NCI-H2171 treated with DMSO at 0.1 percent for 48 hours (cell line): ENCODE data around the gene GRIK5.

Experiments
- DNase-seq: peaks from one replicate; lab custom pipeline; 2025; lab: John Stamatoyannopoulos, UW

Gene GRIK5

DNA sequence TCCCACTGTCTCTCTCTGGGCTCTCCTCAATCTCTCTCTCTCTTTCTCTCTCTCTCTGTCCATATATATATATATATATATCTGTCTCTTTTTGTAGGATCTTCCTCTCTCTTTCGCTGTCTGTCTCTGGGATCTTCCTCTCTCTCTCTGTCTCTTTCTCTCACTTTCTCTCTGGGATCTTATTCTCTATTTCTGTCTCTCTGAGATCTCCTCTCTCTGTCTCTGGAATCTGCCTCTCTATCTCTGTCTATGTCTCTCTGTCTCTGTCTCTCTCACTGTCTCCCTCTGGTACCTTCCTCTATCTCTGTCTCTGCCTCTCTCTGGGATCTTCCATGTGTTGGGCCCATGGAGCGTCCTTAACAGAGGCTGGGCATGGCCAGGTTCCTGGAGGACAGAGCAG lies 79.4 kb downstream of the GRIK5 start:
- DNase-seq = no peak

DNA sequence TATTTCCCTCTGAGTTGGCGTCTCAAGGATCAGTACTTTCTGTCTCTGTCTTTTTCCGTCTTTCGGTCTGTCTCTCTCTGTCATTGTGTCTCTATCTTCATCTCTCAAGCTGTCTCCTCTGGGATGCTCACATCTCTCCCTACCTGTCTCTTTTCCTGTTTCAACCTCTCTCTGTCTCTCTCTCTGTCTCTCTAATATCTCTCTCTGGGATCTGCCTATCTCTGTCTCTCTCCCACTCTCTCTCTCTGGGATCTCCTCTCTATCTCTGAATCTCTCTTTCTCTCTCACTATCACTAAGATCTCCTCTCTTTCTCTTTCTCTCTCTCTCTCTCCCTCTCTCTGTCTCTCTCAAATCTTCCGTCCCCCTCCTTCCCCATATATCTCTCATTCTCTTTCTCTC lies 80.0 kb downstream of the GRIK5 start:
- no peak for DNase-seq

- DNase-seq = no peak
Measured at GRCh38 chr19:41988947-41989346, 81.1 kb downstream of the GRIK5 start.

GRCh38 chr19:41987141-41987860 lies 82.7 kb downstream of the GRIK5 start:
- DNase-seq = no peak

DNA sequence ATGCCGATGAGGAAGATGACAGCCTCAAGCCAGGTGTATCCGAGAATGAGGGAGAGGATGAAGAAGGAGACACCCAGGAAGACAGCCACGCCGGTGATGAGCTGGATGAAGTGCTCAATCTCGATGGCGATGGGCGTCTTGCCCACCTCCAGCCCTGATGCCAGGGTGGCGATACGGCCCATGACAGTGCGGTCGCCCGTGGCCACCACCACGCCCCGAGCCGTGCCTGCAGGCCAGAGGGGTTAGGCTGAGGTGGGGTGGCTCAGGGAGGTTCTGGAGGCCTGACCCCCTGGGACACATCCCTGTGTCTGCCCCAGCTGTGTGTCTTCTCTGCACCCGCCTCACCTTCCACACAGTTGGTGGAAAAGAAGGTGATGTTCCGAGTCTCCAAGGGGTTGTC lies 85.0 kb downstream of the GRIK5 start:
- no peak for DNase-seq

- no peak for DNase-seq
Measured at GRCh38 chr19:41981724-41982123, 88.3 kb downstream of the GRIK5 start.

GRCh38 chr19:41978470-41978869 lies 91.5 kb downstream of the GRIK5 start:
- DNase-seq = no peak

- DNase-seq = no peak
Measured at GRCh38 chr19:41977916-41978315, 92.1 kb downstream of the GRIK5 start.

DNA sequence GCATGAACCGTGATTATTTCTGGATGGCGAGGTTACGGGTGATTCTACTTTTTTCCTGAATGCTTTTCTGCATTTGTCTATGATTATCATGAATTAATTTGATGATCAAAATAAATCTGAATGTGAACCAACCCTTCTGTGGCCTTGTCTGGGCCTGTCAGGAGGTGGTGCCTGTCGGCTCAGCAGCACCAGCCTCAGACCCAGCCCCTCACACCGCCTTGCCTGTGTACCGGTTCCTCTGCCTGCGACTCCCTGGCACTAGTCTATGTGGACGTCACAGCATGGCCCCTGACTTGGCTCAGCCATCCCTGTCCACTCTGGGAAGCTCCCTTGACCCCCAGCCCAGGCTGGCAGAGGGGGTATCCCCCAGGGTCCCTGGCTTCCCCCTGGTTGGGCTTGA lies 95.4 kb downstream of the GRIK5 start:
- no peak for DNase-seq

DNA sequence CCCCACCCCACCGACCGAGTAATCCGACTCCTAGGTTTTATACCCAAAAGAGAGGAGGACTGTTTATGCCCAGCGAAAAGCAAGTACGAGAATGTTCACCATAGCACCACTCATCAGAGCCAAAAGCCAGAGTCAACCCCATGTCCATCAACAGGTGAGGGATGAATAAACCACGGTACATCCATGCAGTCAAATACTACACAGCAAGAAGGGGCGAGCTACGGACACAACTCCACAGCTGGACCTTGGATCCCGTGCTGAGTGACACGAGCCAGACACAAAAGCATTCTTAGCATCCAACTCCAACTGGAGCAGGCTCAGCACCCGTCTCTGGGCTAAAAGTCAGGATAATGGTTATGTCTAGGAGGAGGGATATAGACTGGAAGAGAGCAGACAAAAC lies 98.6 kb downstream of the GRIK5 start:
- DNase-seq = no peak

GRCh38 chr19:41969772-41970458 lies 100.1 kb downstream of the GRIK5 start:
- DNase-seq = no peak

DNA sequence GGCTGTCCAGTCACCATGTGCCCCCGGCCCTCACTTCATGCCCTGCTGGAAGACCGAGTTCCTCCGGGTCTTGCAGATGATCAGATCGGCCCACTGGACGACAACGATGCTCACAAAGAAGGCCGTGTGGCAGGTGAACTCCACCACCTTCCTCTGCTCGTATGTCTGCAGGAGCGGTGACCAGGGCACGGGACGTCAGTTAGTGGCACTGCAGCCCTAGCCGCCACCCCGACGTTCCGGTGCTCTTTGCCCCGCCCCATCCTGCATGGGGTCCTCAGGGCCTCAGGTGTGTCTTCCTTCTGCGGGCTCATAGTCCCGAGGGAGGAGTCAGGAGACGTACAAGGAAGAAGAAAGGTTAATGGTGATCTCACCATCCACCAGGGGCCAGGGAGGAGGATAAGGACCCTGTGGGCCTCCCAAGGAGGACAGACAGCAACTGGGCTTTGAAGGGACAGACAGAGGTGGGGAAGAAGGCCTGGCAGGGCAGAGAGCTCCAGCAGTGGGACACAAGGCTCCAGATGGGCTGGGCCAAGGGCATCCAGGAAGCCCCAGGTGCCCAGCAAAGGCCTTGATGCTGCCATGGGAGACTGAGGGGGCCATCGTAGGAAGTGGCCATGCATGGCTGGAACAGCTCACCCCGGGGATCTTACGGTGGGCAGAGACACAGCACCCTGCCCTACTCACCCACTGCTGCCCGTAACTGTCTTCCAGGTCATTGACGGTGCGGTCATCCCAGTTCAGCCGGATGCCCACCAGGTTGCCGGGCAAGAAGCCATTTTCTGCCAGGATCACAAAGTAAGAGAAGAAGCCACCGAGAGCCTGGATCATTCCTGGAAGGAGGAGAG lies 101.0 kb downstream of the GRIK5 start:
- DNase-seq = no peak

DNA sequence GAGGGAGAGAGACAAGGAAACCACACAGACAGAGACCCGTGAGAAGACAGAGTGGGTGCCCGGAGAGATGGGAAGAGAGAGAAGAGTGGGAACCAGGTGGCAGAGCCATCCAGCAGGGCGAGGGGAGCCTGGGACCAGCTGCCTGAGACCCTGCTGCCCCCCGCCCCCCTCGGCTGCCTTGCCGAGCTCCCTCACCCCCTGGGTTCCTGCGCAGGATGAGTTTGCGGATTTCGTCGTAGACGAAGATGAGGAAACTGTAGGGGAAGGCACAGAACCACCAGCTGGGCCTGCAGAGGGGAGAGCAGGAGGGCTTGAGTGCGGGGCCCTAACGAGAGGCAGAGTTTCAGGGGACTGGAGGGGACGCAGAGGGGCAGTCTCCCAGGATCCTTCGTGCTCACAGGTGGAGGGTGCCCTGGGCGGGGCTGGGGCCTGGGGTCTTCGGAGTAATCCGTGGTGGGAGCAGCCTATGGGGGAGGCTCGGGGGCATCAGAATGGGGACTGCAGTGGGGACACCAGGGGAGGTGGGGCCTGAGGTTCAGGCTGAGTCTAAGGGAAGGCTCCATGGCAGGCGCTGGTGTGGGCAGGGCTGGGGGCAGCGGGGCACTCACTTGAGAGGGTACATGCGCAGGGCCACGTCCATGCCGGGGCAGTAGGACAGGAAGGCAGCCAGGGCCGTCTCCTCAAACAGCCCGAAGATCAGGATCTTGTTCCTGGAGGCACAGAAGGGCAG lies 102.8 kb downstream of the GRIK5 start:
- DNase-seq = no peak

- DNase-seq = no peak
Measured at GRCh38 chr19:41965106-41965505, 104.9 kb downstream of the GRIK5 start.

- peak; percentile 73 for DNase-seq
Measured at GRCh38 chr19:41960973-41961372, 109.0 kb downstream of the GRIK5 start.

DNA sequence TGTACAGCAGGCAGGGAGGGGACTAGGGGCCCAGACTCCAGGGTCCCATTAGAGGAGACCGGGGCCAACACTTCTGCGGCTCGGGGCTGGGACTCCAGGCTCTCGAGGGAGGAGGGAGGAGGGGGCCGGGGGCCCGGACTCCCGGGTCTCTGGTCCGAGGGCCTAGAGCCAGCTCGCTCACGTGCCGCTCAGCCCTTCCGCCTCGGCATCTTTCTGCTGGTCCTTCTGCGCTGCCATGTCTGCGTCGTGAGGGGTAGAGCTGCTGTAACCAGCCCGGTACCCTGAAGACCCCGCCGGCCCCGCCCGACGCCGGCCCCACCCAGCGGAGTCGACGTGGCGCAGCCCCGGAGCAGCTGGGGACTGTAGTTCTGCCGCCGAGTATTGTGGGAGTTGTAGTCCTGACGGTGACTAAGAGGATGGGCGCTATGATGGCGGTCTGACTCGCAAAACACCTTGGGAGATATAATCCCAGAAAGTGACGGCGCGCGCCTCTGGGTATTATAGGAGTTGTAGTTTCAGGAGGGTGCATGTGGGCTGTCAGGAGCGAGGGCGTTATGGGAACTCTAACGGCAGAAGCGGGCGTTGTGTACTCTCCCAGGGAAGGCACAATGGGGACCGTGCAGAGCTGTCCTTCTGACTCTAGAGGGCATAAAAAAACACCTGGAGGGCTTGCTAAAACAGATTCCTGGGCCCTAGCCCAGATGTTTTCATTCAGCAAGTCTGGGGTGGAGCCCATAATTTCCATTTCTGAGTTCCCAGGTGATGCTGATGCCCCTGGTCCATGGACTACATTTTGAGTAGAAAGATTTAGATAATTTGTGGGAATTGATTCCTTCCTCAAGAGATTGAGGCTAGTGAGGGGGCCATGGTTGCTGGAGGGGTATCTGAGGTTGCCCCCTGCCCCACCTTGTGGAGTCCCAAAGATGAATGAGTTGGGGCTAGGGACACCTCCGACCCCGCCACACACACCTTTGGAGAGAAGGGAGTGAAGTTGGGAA lies 110.7 kb downstream of the GRIK5 start, which contains the start of gene RABAC1:
Gene RABAC1, minus strand, starts transcription at position 266 of the 998 bp plus-strand sequence. Its CDS starts 29 bp downstream, at position 237.
- DNase-seq = peak; percentile 99

DNA sequence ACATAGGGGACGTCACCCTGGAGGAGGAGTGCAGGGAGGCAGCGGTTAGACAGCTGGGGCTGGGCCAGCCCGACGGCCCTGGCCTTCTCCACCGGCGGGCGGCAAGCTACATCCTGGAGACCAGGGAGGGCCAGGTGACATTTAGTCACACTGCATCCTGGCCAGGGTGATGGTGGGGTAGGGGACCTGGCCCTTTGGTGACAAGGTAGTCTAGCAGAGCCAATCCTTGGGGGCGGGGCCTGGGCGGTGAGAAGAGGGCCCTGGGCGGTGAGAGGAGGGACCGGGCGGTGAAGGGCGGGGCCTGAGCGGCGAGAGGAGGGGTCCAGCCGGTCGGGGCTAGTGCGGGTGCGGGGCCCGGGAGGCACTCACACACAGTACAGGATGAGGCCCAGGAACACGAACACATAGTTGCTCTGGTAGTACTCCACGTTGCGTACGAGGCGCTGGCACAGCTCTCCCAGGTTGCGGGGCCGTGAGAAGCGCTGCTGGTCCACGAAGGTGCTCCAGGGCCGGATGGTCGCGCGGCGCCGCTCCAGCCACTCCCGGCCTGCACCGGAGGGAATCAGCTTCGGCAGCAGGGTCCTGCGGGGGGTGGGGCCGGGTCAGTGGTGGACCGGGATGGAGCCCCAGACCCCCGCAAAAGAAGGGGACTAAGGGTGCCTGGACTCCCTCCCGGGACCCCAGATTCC lies 111.5 kb downstream of the GRIK5 start:
- DNase-seq = peak; percentile 38

- DNase-seq = peak; percentile 69
Measured at GRCh38 chr19:41957838-41958366, 112.1 kb downstream of the GRIK5 start.

DNA sequence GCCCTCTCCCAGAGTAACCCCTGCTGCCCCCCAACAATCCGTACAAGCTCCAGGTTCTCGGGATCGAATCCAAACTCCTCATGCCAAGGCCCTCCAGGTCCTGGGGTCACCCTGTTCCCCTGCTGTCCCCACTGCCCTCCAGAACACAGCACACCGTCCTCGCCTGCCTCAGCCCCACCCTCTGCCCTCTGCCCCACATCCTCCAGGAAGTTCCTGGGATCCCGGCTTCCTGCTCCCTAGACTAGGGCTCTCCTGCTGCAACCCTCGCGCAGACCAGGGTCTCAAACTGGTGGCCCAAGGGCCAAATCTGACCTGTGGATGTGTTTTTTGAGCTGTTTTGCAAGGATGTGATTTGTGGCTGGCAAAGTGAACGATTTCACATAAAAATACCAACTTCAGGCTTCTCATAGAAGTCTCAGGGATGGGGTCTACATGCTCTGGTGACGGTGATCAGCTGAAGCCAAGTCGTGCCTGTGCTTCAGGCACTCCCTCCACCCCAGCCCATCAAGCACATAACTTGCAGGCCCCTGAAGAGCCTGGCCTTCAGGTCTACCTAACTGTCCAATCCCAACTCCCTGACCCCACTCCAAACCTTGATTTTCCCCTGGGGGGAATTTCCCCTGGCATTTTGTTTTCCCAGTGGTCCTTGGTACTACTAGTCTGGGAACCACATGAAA lies 112.7 kb downstream of the GRIK5 start:
- no peak for DNase-seq
